Measurements from ENCODE around the gene CLMN. TPM values are rescaled to one million over a fixed set of nuclear protein-coding genes. Genes with fewer than 3 reads are reported as not detected.

CLMN gene
- polyA plus RNA-seq, 3 donors = 22.0 to 33.7 (median 23.2) TPM

GRCh38 chr14:95348395-95349080, 28.8 kb upstream of the CLMN start:
- H3K27ac Mint-ChIP-seq = no peak overlapping the region

GRCh38 chr14:95346820-95347219, 27.1 kb upstream of the CLMN start:
- no peaks in the 10 kb centered on the region for H4K20me1 ChIP-seq (ENCODE audit: insufficient read depth, low read length)
- no peaks in the 10 kb centered on the region for H3K4me1 ChIP-seq (ENCODE audit: control insufficient read depth in 1 of 2, insufficient read depth in 2 of 2, low read length in 2 of 2)
- Mint-ChIP-seq H3K4me3 (no peak overlapping the region), H3K4me1 (no peaks in the 10 kb centered on the region), H3K27ac (no peak overlapping the region), H3K9me3 (peaks cover 0 to 6% (median 0%) of the 10 kb centered on the region in 7 donors), H3K36me3 (no peaks in the 10 kb centered on the region), H3K27me3 (ENCODE audit: low read depth in 3 of 3) (peaks cover under 1 to 12% (median 7%) of the 10 kb centered on the region in 3 donors)
- WGBS (ENCODE audit: insufficient coverage) = no CpG with 5 or more reads among the region's 1 CpG
- no peak overlapping the region for H3K4me2 ChIP-seq (replicated peaks; ENCODE audit: extremely low read depth, low read length, poor library complexity, severe bottlenecking)
- peaks cover 0 to under 1% of the 10 kb centered on the region in 2 donors for H3K27me3 ChIP-seq (ENCODE audit: control insufficient read depth in 2 of 2, insufficient read depth in 2 of 2, low read length in 2 of 2)
- no peak for TF ChIP-seq CTCF (IDR thresholded peaks at IDR 0.05)
- no peak for DNase-seq
- intact Hi-C loops (cut with micrococcal nuclease) = no loop called here
- no peak overlapping the region for H3K27ac ChIP-seq (ENCODE audit: low read depth in 1 of 2, low read length in 2 of 2)
- H3K9ac ChIP-seq (ENCODE audit: insufficient read depth, low read length, poor library complexity, severe bottlenecking) = no peak overlapping the region
- H2AFZ ChIP-seq (ENCODE audit: insufficient read depth, low read depth, low read length, poor library complexity, severe bottlenecking) = no peak overlapping the region
- no peaks in the 10 kb centered on the region for H3K9me3 ChIP-seq (replicated peaks in 1 of 2; ENCODE audit: control insufficient read depth in 1 of 2, insufficient read depth in 1 of 2, low read length in 2 of 2)
- H3K4me3 ChIP-seq (replicated peaks in 1 of 3; ENCODE audit: low read depth in 2 of 3, low read length in 3 of 3) = no peak overlapping the region
- H3K36me3 ChIP-seq (replicated peaks in 1 of 2; ENCODE audit: control insufficient read depth in 1 of 2, insufficient read depth in 2 of 2, low read length in 2 of 2) = no peaks in the 10 kb centered on the region
- H3K79me2 ChIP-seq (ENCODE audit: insufficient read depth, low read length) = no peaks in the 10 kb centered on the region

More at GRCh38 chr14:95348395-95349080, 28.8 kb upstream of the CLMN start:
- no peak overlapping the region for H3K4me3 Mint-ChIP-seq
- Histone ChIP-seq H3K27ac (ENCODE audit: low read depth in 1 of 2, low read length in 2 of 2) (no peak overlapping the region), H3K4me3 (replicated peaks in 1 of 3; ENCODE audit: low read depth in 2 of 3, low read length in 3 of 3) (no peak overlapping the region), H2AFZ (ENCODE audit: insufficient read depth, low read depth, low read length, poor library complexity, severe bottlenecking) (no peak overlapping the region), H3K9me3 (replicated peaks in 1 of 2; ENCODE audit: control insufficient read depth in 1 of 2, insufficient read depth in 1 of 2, low read length in 2 of 2) (peaks cover 0 to 3% of the 10 kb centered on the region in 2 donors), H3K4me2 (replicated peaks; ENCODE audit: extremely low read depth, low read length, poor library complexity, severe bottlenecking) (no peak overlapping the region), H3K79me2 (ENCODE audit: insufficient read depth, low read length) (no peaks in the 10 kb centered on the region), H3K4me1 (ENCODE audit: control insufficient read depth in 1 of 2, insufficient read depth in 2 of 2, low read length in 2 of 2) (no peaks in the 10 kb centered on the region), H3K9ac (ENCODE audit: insufficient read depth, low read length, poor library complexity, severe bottlenecking) (no peak overlapping the region), H4K20me1 (ENCODE audit: insufficient read depth, low read length) (no peaks in the 10 kb centered on the region), H3K27me3 (ENCODE audit: control insufficient read depth in 2 of 2, insufficient read depth in 2 of 2, low read length in 2 of 2) (peaks cover 0 to 2% of the 10 kb centered on the region in 2 donors), H3K36me3 (replicated peaks in 1 of 2; ENCODE audit: control insufficient read depth in 1 of 2, insufficient read depth in 2 of 2, low read length in 2 of 2) (no peaks in the 10 kb centered on the region)
- peaks cover 5 to 13% (median 10%) of the 10 kb centered on the region in 3 donors for H3K27me3 Mint-ChIP-seq (ENCODE audit: low read depth in 3 of 3)
- peaks cover 2% of the 10 kb centered on the region for H3K4me1 Mint-ChIP-seq
- intact Hi-C loops (cut with micrococcal nuclease) = no loop called here
- WGBS (ENCODE audit: insufficient coverage) = 84% methylated on average over 7 of the region's 10 CpGs
- DNase-seq = no peak
- no peaks in the 10 kb centered on the region for H3K36me3 Mint-ChIP-seq
- peaks cover 0 to 7% (median under 1%) of the 10 kb centered on the region in 7 donors for H3K9me3 Mint-ChIP-seq
- TF ChIP-seq CTCF (IDR thresholded peaks at IDR 0.05) = no peak
